Testis (tissue), 2 donors: ENCODE results near the gene RIMBP2.

ENCODE experiments used
- CTCF ChIP-seq, 3 experiments: fragments of 450-650 bp in 2 of 3; fragments of 200-600 bp in 1 of 3; sonication (generic) in 1 of 3; IDR thresholded peaks; one replicate each; pipeline ENCODE4 v1.5.1; 2016 to 2019; ENCODE audit warnings: antibody characterized with exemption in 3 of 3, mild to moderate bottlenecking in 2 of 3, moderate library complexity in 1 of 3
- POLR2A ChIP-seq: fragments of 450-650 bp; IDR thresholded peaks from one replicate; pipeline ENCODE4 v1.6.1; 2017; ENCODE audit warnings: antibody characterized with exemption, mild to moderate bottlenecking, moderate library complexity

- TF ChIP-seq CTCF (IDR thresholded peaks at IDR 0.05): no peak
- TF ChIP-seq POLR2A: no peak
These were observed 30.4 kb upstream of the RIMBP2 start for GRCh38 chr12:130746546-130746945.
